KMS-11 (cell line): Measurements from ENCODE around the gene NCF2.

Experiments used
- H2AFZ ChIP-seq: fragments of 200-600 bp; sonication (generic); 2 replicates; pipeline ENCODE4 v1.6.1; 2016; ENCODE audit warnings: antibody characterized with exemption, mixed run types, low read depth
- H3K27ac ChIP-seq: fragments of 200-600 bp; sonication (generic); 2 replicates; pipeline ENCODE4 v1.6.1; 2016; ENCODE audit warnings: mild to moderate bottlenecking, mixed run types
- H3K27me3 ChIP-seq: fragments of 200-600 bp; sonication (generic); 2 replicates; pipeline ENCODE4 v1.6.1; 2017; ENCODE audit warnings: mild to moderate bottlenecking, low read depth, mixed run types, moderate library complexity; ENCODE audit not compliant: insufficient read depth
- H3K36me3 ChIP-seq: fragments of 200-600 bp; sonication (generic); 2 replicates; pipeline ENCODE4 v1.6.1; 2017; ENCODE audit warnings: mild to moderate bottlenecking, mixed run types; ENCODE audit not compliant: insufficient read depth
- H3K4me1 ChIP-seq: fragments of 200-600 bp; sonication (generic); 2 replicates; pipeline ENCODE4 v1.6.1; 2016; ENCODE audit warnings: mild to moderate bottlenecking, low read depth, mixed run types; ENCODE audit not compliant: poor library complexity, severe bottlenecking
- H3K4me2 ChIP-seq: fragments of 200-600 bp; sonication (generic); 2 replicates; pipeline ENCODE4 v1.7.0; 2016; ENCODE audit warnings: mild to moderate bottlenecking, mixed run types
- H3K4me3 ChIP-seq: fragments of 200-600 bp; sonication (generic); IDR thresholded peaks from 2 replicates; pipeline ENCODE4 v1.6.1; 2017; ENCODE audit warnings: low read depth, low read length, mixed read lengths; ENCODE audit not compliant: insufficient read depth
- H3K79me2 ChIP-seq: fragments of 200-600 bp; sonication (generic); 2 replicates; pipeline ENCODE4 v1.6.1; 2016; ENCODE audit warnings: low read depth, mixed run types; ENCODE audit not compliant: insufficient read depth
- H3K9ac ChIP-seq: fragments of 200-600 bp; sonication (generic); 2 replicates; pipeline ENCODE4 v1.6.1; 2016; ENCODE audit warnings: mild to moderate bottlenecking, mixed run types
- H4K20me1 ChIP-seq: fragments of 200-600 bp; sonication (generic); 2 replicates; pipeline ENCODE4 v1.6.1; 2016; ENCODE audit warnings: mild to moderate bottlenecking, mixed run types; ENCODE audit not compliant: insufficient read depth
- TF ChIP-seq, protein P1 (sequence below): fragments of 200-600 bp; sonication (generic); conservative IDR thresholded peaks from 2 replicates; pipeline ENCODE4 v1.6.1; 2017; ENCODE audit warnings: low read depth, mild to moderate bottlenecking, antibody characterized with exemption, low read length, moderate library complexity, mixed read lengths

Gene NCF2

DNA sequence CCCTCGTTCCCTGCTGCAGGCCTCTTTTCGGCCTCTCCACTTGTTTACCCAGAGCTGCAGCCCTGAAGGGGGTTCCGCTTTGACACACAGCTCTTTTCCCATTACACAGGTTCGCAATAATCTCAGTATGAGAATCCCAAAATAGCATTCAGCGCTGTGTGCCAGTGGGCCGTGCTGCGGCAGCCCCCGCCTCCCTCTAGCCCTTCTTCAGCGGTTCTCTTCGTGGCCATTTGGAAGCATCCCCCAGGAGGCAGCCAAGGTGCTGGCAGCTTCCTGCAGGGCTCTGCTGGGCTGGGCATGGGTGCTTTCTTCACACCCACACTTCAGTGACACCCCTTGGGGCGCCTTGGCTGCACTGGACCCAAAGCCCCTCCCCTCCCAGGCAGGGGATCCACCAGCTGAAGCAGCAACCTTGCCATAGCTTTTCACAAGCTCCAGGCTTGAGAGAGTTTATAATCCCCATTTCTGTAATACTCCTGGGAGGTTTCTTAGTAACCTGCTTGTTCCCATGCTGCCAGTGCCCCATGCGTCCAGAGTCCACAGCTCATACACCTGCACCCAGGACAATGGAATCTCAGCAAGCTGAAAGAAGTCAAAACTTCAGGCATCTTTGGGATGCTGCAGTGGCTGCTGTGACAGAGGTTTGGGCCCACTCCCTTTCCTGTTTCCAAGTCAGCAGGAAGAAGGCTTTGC lies 8.1 kb downstream of the NCF2 start:
- Histone ChIP-seq H3K9ac (no peak overlapping the region), H3K36me3 (no peaks in the 10 kb centered on the region), H3K27ac (no peak overlapping the region), H3K27me3 (no peaks in the 10 kb centered on the region), H3K4me1 (no peaks in the 10 kb centered on the region), H3K4me3 (no peak overlapping the region), H3K4me2 (no peak overlapping the region), H4K20me1 (no peaks in the 10 kb centered on the region), H2AFZ (peak overlapping the region; percentile 4; the same call in 1 of the 2 replicates), H3K79me2 (no peaks in the 10 kb centered on the region)
- TF ChIP-seq, protein P1, sequence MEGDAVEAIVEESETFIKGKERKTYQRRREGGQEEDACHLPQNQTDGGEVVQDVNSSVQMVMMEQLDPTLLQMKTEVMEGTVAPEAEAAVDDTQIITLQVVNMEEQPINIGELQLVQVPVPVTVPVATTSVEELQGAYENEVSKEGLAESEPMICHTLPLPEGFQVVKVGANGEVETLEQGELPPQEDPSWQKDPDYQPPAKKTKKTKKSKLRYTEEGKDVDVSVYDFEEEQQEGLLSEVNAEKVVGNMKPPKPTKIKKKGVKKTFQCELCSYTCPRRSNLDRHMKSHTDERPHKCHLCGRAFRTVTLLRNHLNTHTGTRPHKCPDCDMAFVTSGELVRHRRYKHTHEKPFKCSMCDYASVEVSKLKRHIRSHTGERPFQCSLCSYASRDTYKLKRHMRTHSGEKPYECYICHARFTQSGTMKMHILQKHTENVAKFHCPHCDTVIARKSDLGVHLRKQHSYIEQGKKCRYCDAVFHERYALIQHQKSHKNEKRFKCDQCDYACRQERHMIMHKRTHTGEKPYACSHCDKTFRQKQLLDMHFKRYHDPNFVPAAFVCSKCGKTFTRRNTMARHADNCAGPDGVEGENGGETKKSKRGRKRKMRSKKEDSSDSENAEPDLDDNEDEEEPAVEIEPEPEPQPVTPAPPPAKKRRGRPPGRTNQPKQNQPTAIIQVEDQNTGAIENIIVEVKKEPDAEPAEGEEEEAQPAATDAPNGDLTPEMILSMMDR: no peak

DNA sequence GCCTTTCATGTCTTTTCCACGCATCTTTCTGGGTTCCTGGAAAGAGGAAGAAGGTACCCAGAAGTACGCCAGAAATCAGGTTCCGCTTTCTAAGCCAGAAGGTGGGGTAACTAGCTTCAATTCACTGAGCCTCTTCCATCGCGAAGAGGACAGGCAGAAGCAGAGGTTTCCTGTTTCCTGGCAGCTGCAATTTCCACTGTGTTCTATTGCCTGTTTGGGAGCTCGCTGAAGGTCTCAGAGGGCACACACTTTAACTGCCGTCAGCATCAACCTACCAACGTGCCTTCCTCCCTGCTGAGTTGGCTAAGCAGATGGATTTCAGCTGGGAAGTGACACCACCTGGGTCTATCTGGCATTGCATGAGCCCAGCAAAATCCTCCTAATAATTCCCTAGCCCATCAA lies 10.0 kb downstream of the NCF2 start:
- H3K4me1 ChIP-seq: no peaks in the 10 kb centered on the region
- H3K27me3 ChIP-seq: no peaks in the 10 kb centered on the region
- no peak overlapping the region for H2AFZ ChIP-seq
- H4K20me1 ChIP-seq: no peaks in the 10 kb centered on the region
- no peak overlapping the region for H3K9ac ChIP-seq
- no peaks in the 10 kb centered on the region for H3K79me2 ChIP-seq
- no peak overlapping the region for H3K4me3 ChIP-seq
- TF ChIP-seq, protein P1: no peak
- H3K36me3 ChIP-seq: no peaks in the 10 kb centered on the region
- no peak overlapping the region for H3K4me2 ChIP-seq
- H3K27ac ChIP-seq: no peak overlapping the region

DNA sequence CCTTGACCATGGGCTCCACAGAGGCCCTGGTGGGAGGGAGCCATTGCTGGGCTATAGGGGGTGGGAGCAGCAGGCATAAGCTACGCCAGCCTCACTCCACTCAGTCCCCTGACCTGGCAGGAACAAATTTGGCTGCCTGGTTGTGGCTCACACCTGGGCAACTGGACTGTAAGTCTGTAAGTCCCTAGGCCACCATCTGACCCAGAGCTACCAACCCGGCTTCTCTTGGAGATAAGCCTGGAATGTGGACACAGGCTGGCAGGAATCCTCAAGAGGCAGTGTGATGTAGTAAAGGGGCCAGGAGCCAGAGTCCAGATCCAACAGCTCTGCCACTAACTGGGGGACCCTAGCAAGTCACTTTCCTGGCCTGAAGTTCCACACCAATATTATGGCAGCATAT lies 11.4 kb downstream of the NCF2 start:
- Histone ChIP-seq H2AFZ (no peak overlapping the region), H4K20me1 (no peaks in the 10 kb centered on the region), H3K36me3 (no peaks in the 10 kb centered on the region), H3K4me1 (no peaks in the 10 kb centered on the region), H3K4me3 (no peak overlapping the region), H3K4me2 (no peak overlapping the region), H3K79me2 (no peaks in the 10 kb centered on the region), H3K27me3 (no peaks in the 10 kb centered on the region), H3K27ac (no peak overlapping the region), H3K9ac (no peak overlapping the region)
- TF ChIP-seq, protein P1: no peak

DNA sequence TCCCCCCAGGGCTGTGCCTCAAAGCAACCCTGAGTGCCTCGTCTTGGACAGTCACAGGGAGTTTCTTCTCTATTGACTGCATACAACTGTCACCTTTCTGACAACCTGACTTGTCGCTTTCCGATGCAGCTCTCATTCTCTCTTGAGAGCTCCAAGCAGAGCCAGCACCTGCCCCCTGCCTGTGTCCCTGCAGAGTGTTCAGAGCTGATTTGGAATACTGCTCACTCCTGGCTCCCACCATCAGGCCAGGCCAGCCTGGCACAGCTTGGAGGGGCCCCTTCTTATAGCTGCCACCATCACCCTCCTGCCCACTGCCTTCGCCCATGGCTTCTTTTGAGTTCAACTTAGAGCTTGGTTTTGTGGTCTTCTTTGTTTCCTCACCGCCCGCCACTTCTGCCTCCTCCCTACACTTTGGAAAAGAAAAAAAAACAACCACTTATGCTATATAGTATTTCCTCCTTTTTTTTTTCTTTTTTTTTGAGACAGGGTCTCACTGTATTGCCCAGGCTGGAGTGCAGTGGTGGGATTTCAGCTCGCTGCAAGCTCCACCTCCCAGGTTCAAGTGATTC lies 12.3 kb downstream of the NCF2 start:
- Histone ChIP-seq H3K4me2 (no peak overlapping the region), H3K79me2 (no peaks in the 10 kb centered on the region), H4K20me1 (no peaks in the 10 kb centered on the region), H3K27ac (no peak overlapping the region), H3K27me3 (no peaks in the 10 kb centered on the region), H3K36me3 (no peaks in the 10 kb centered on the region), H3K4me3 (no peak overlapping the region), H2AFZ (no peak overlapping the region), H3K9ac (no peak overlapping the region), H3K4me1 (no peaks in the 10 kb centered on the region)
- TF ChIP-seq, protein P1: no peak
